Activated CD8-positive, alpha-beta memory T cell treated with anti-CD3 and anti-CD28 coated beads, Interleukin-2, amount 50 U/mL, for 24 hours (primary cell): ENCODE data around the gene DACT2.
"Not testable (repeated sequence)": the region's sequence is repeated elsewhere in the genome, so short reads cannot be mapped to it uniquely, and the experiment has no call there.

Experiments used
- DNase-seq: peaks from one replicate; pipeline ENCODE4 v3.0.0-alpha.2; 2020; ENCODE audit errors: extremely low read depth

Gene DACT2

DNA sequence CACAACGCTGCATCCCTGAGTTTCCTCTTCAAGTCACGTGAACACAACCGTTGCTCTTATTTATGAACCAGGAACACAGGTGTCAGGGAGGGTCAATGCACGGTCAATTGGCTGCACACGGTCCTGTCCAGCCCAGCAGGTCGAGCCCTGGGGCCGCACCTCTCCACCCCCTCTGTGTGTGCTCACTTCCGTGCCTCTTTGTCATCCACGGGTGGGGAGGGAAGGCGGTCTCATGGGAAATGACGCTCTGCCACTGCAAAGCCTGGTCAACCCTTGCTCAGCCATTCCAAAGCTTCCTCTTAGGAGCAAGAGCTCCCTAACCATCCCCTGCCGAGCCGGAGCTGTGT lies 38.7 kb downstream of the DACT2 start:
- no peak for DNase-seq

GRCh38 chr6:168280020-168280898 lies 39.3 kb downstream of the DACT2 start:
- no peak for DNase-seq

- no peak for DNase-seq
Observed at GRCh38 chr6:168279403-168279935, 40.1 kb downstream of the DACT2 start.

GRCh38 chr6:168278904-168279303 lies 40.7 kb downstream of the DACT2 start:
- DNase-seq, result no peak

GRCh38 chr6:168277274-168277669 lies 42.3 kb downstream of the DACT2 start:
- no peak for DNase-seq

GRCh38 chr6:168276576-168277273 lies 42.9 kb downstream of the DACT2 start:
- DNase-seq, result no peak

GRCh38 chr6:168275168-168275567 lies 44.4 kb downstream of the DACT2 start:
- no peak for DNase-seq

DNA sequence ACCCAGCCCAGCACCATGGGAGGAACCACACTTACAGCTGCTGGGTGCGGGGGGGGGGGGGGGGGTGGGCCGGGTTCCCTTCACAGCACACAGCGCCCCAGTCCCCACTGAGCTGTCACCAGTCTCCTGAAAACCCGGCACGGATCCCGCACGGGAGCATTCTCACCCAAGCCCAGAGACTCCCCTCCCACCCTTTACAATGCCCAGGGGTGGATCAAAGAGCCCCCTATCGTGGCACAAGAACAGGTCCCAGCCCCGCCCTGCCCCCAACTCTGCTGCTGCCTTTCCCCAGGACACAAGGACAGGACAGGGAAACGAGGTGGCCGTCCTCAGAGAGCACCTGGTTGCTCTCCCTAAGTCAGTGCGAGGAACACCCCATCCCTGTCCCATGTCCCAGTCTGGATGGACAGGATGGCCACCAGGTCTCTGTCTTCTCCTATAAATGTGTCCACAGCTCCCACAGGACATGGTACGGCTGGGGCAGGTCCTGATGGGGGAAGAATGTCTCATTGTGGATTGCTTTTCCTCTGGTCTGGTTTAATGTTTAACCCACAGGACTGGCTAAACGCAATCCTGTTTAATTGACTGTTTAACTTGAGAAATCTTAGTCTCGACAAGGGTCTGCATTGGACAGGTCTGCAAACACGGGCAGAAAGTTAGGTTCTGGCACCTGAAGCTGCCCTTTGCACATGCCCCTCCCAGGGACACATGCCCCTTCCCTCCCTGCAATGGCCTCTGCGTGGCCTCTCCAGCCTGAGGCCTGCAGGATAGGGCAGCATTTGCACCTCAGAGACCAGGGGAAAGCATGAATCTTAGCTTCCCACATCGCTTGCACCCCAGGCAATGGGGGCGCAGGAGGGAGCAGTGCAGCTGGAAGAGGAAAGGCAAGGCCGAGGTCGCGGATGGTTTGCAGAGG lies 45.3 kb downstream of the DACT2 start:
- no peak for DNase-seq

DNA sequence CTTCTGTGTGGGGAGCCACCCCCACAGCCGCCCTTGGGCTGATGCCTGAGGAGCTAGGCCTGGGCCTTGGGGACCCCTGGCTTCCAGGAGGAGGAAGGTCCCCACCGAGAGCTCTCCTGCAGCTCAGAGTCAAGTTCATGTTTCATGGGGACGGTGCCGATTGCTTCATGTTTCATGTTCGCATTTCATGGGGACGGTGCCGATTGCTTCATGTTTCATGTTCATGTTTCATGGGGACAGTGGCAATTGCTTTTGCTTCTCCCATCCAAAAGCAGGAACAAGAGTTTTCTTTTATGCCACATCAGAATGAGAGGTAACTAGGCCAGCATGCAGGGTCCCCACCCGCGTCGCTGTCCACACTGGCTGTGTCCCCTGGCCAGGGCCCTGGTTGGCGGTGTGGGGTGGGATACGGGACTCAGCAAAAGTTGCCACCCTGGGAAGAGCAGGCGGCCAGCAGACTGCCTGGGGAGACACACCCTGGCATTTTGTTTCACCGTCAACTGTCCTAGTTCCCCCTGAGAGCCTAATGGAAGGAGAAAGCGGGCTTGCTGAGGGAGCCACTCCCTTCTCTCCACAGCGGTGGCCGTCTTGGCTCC lies 46.0 kb downstream of the DACT2 start:
- no peak for DNase-seq

GRCh38 chr6:168272415-168273325 lies 46.9 kb downstream of the DACT2 start:
- no peak for DNase-seq

GRCh38 chr6:168270274-168271172 lies 49.1 kb downstream of the DACT2 start:
- no peak for DNase-seq

- no peak for DNase-seq
Observed at GRCh38 chr6:168269455-168270243, 49.9 kb downstream of the DACT2 start.

- no peak for DNase-seq
Observed at GRCh38 chr6:168268755-168269154, 50.8 kb downstream of the DACT2 start.

DNA sequence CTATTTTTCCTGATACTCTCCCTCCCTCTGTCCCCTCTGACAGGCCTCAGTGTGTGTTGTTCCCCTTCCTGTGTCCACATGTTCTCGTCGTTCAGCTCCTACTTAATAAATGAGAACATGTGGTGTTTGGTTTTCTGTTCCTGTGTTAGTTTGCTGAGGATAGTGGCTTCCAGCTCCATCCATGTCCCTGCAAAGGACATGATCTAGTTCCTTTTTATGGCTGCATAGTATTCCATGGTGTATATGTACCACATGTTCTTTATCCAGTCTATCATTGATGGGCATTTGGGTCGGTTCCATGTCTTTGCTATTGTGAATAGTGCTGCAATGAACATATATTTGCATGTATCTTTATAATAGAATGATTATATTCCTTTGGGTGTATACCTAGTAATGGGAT lies 51.8 kb downstream of the DACT2 start:
- DNase-seq, result not testable (repeated sequence)

GRCh38 chr6:168265827-168266815 lies 53.5 kb downstream of the DACT2 start:
- DNase-seq, result no peak

DNA sequence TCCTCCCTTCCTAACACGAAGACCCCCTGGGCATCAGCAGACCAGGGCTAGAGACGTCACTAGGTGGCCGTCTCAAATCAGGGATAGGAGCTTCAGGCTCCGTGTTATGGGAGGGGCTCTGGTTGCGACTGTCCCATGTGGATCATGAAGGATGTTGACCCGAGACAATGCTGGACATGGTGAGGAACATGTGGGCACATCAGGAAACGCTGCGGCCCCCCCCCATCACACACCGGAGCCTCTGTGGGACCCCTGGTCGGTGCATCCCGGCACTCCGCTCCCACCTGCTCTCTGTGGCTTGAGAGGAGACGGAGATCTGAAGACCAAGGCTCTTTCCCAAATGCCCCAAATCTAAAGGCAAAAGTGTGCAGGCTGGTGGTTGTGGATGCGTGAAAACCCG lies 54.2 kb downstream of the DACT2 start:
- no peak for DNase-seq

DNA sequence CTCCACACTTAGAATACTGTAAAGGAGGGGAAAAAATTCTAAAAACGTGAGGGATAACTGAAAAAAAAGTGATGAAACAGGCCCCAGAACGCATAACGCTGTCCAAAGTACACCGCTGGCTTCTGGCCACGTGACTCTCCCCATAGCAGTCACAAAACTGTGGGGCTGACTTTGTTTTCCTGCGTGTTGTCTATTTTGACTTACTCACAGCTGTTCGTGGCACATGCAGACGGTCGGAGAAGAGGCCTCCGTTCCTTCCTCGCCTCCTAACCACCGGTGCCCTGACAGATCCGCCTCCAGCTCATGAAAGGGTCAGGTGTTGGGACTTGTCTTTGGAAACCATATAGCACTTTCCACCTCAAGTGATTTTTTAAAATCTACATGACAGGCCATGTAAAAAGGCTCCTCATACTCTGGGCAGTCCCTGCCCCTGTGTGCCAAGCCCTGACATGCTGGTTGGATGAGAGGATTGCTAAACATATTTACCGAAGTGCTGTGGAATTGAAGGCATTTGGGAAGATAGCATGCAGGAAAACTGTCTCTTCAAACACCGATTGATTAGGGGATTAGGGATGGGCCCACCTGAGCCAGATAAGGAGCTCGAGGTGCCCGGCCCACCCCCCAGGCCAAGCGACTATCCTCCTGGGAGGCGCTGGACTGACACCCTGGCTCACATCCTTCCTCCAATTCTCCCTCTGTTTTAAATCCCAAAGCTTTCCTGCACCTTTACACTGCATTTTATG lies 54.8 kb downstream of the DACT2 start:
- no peak for DNase-seq
